Endodermal cell (in vitro differentiated cells): ENCODE measurements around the gene FNDC11. TPM values are rescaled to one million over a fixed set of nuclear protein-coding genes. Genes with fewer than 3 reads are reported as not detected.

Experiments used
- DNase-seq: peaks from one replicate; pipeline ENCODE4 v3.0.0-alpha.2; 2017
- H3K27ac ChIP-seq: 2 replicates; pipeline ENCODE4 v1.5.1; 2013; ENCODE audit warnings: mild to moderate bottlenecking, low read depth, low read length, moderate library complexity
- H3K27me3 ChIP-seq: 2 replicates; pipeline ENCODE4 v1.6.1; 2013; ENCODE audit warnings: mild to moderate bottlenecking, low read length, moderate library complexity; ENCODE audit not compliant: insufficient read depth, control insufficient read depth, poor library complexity, severe bottlenecking
- H3K36me3 ChIP-seq: 2 replicates; pipeline ENCODE4 v1.7.0; 2013; ENCODE audit warnings: mild to moderate bottlenecking, low read length, moderate library complexity; ENCODE audit not compliant: control insufficient read depth, insufficient read depth
- H3K4me1 ChIP-seq: one replicate; pipeline ENCODE4 v1.7.0; 2013; ENCODE audit warnings: low read length; ENCODE audit not compliant: control insufficient read depth, insufficient read depth
- H3K4me3 ChIP-seq: 2 replicates; pipeline ENCODE4 v1.5.1; 2013; ENCODE audit warnings: mild to moderate bottlenecking, low read length, moderate library complexity
- H3K9ac ChIP-seq: 2 replicates; pipeline ENCODE4 v1.6.1; 2013; ENCODE audit warnings: mild to moderate bottlenecking, low read length, moderate library complexity; ENCODE audit not compliant: poor library complexity, severe bottlenecking; ENCODE audit errors: extremely low read depth
- H3K9me3 ChIP-seq: 2 replicates; pipeline ENCODE4 v1.6.1; 2013; ENCODE audit warnings: mild to moderate bottlenecking, low read length, moderate library complexity; ENCODE audit not compliant: control insufficient read depth
- H3K27ac Mint-ChIP-seq: 2 replicates; pipeline ENCODE4 v1.8.0; 2020; ENCODE audit warnings: mixed read lengths
- H3K27me3 Mint-ChIP-seq: 2 replicates; pipeline ENCODE4 v1.8.0; 2021; ENCODE audit warnings: mild to moderate bottlenecking, mixed read lengths; ENCODE audit not compliant: insufficient read depth
- H3K36me3 Mint-ChIP-seq: 2 replicates; pipeline ENCODE4 v1.8.0; 2020; ENCODE audit warnings: low read depth, mixed read lengths
- H3K4me1 Mint-ChIP-seq: 2 replicates; pipeline ENCODE4 v1.8.0; 2020; ENCODE audit warnings: mixed read lengths
- H3K4me3 Mint-ChIP-seq: 2 replicates; pipeline ENCODE4 v1.8.0; 2020; ENCODE audit warnings: mild to moderate bottlenecking, moderate library complexity, mixed read lengths
- H3K9me3 Mint-ChIP-seq: 2 replicates; pipeline ENCODE4 v1.8.0; 2020; ENCODE audit warnings: mild to moderate bottlenecking, mixed read lengths
- WGBS, 2 experiments: methylation state at CpG; one replicate each; pipeline versions ENCODE4 v1.1.5 to v1.1.7; 2013; ENCODE audit warnings: missing lambda C conversion rate in 2 of 2, mixed read lengths in 1 of 2; ENCODE audit not compliant: insufficient coverage in 1 of 2, insufficient read length in 1 of 2; 5-methylcytosine and 5-hydroxymethylcytosine counted together
- total RNA-seq, 2 donors: library from RNA; stranded (reverse); fragmentation: NEBNext Ultra II Directional in 1 of 2; extraction: Animal tissue kit (Norgen Biotek cat#: 25700) in 1 of 2; gene quantifications; 2 replicates in 1 of 2; 3 replicates in 1 of 2; pipeline ENCODE4 v1.2.1, GENCODE V29; 2021
- TF ChIP-seq, protein P1 (sequence below): fragments of 200-600 bp; sonication (generic); conservative IDR thresholded peaks from 2 replicates; pipeline ENCODE4 v1.5.0; 2021; ENCODE audit warnings: antibody characterized with exemption, mild to moderate bottlenecking

FNDC11 gene
- total RNA-seq, 2 donors from 2014 or later, result 1.8 to 2.4 TPM

DNA sequence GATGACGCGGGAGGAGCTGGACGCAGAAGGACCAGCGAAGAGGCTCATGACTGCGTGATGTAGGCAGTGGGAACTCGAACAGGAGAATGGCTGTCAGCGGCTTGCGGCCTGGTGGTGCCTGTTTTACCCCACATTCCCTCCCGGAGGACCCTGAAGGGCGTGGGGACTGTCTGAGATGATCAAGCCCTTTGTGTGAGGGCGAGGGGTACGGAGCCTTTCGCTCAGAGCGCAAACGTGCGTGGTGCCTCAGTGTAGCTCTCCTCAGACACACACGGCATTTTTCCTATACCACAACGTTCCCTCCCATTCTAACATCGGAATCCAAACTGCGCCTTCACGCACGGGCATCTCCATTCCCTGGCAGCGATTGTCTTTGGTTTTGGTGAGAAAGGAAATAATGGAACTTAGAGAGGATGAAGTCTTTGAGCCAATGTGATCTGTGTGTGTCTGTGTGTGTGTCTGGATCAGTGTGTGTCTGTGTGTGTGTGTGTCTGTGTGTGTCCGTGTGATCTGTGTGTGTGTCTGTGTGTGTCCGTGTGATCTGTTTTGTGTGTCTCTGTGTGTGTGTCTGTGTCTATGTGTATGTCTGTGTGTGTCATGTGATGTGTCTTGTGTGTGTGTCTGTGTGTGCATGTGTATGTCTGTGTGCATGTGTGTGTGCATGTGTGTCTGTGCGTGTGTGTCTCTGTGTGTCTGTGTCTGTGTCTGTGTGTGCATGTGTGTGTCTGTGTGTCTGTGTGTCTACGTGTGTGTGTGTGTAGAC is 22.1 kb upstream of the FNDC11 start:
- Mint-ChIP-seq H3K27ac (no peak overlapping the region), H3K9me3 (no peaks in the 10 kb centered on the region), H3K4me1 (no peaks in the 10 kb centered on the region), H3K36me3 (no peaks in the 10 kb centered on the region), H3K27me3 (no peaks in the 10 kb centered on the region), H3K4me3 (no peak overlapping the region)
- Histone ChIP-seq H3K9me3 (no peaks in the 10 kb centered on the region), H3K27me3 (no peaks in the 10 kb centered on the region), H3K4me3 (no peak overlapping the region), H3K36me3 (no peaks in the 10 kb centered on the region), H3K27ac (no peak overlapping the region), H3K4me1 (no peaks in the 10 kb centered on the region), H3K9ac (no peak overlapping the region)
- TF ChIP-seq, protein P1, sequence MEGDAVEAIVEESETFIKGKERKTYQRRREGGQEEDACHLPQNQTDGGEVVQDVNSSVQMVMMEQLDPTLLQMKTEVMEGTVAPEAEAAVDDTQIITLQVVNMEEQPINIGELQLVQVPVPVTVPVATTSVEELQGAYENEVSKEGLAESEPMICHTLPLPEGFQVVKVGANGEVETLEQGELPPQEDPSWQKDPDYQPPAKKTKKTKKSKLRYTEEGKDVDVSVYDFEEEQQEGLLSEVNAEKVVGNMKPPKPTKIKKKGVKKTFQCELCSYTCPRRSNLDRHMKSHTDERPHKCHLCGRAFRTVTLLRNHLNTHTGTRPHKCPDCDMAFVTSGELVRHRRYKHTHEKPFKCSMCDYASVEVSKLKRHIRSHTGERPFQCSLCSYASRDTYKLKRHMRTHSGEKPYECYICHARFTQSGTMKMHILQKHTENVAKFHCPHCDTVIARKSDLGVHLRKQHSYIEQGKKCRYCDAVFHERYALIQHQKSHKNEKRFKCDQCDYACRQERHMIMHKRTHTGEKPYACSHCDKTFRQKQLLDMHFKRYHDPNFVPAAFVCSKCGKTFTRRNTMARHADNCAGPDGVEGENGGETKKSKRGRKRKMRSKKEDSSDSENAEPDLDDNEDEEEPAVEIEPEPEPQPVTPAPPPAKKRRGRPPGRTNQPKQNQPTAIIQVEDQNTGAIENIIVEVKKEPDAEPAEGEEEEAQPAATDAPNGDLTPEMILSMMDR, result no peak
- WGBS, 2 experiments, result 91 to 93% methylated on average over 16 to 27 of the region's 27 CpGs
- peak; percentile 11 for DNase-seq

DNA sequence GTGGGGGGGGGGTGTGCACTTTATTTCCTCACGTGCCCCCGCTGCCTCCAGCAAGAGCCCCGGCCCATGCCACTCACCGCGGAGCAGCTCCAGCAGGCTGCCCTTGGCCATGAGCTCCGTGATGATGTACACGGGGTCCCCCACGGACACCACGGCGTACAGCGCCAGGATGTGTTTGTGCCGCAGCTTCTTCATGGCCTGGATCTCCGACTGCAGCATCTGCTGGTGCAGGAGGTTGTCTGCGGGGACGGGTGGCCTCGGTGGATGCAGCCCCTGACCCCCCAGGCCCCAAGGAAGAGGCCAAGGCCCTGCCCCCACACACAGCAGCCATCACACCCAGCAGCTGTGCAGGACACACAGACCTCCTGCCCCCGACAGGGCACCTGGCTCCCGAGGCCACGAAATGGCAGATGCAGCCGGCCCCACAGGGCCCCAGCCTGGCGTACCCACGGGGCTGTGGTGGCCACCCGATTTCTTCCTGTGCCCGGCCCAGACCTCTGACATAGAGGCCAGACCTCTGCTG is 21.4 kb upstream of the FNDC11 start:
- Histone ChIP-seq H3K4me3 (no peak overlapping the region), H3K27ac (no peak overlapping the region), H3K9ac (no peak overlapping the region), H3K4me1 (no peaks in the 10 kb centered on the region), H3K36me3 (no peaks in the 10 kb centered on the region), H3K9me3 (no peaks in the 10 kb centered on the region), H3K27me3 (no peaks in the 10 kb centered on the region)
- Mint-ChIP-seq H3K27ac (no peak overlapping the region), H3K27me3 (no peaks in the 10 kb centered on the region), H3K9me3 (no peaks in the 10 kb centered on the region), H3K4me3 (no peak overlapping the region), H3K36me3 (no peaks in the 10 kb centered on the region), H3K4me1 (no peaks in the 10 kb centered on the region)
- WGBS, 2 experiments, result 93 to 97% methylated on average over 24 of the region's 24 CpGs
- DNase-seq, result peak; percentile 36
- TF ChIP-seq, protein P1, result no peak

DNA sequence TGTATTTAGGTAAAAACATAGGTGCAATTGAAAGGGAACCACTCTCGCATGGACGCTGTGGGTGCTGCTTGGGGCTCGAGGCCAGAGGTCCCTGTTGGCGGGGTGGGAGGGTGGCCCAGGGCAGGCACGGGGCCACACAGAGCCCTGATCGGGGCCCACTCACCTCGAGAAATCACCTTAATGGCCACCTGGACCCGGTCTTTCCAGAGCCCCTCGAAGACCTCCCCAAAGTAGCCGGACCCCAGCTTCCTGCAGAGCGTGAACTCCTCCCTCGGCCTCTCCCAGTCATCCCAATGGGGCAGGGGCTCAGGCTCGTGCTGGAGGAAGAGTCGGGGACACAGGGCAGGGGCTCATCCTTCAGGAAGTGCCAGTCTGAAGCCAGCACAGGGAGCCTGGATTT is 20.6 kb upstream of the FNDC11 start:
- Histone ChIP-seq H3K9me3 (no peaks in the 10 kb centered on the region), H3K9ac (no peak overlapping the region), H3K4me1 (no peaks in the 10 kb centered on the region), H3K4me3 (no peak overlapping the region), H3K36me3 (no peaks in the 10 kb centered on the region), H3K27ac (no peak overlapping the region), H3K27me3 (no peaks in the 10 kb centered on the region)
- Mint-ChIP-seq H3K27ac (no peak overlapping the region), H3K4me3 (no peak overlapping the region), H3K4me1 (no peaks in the 10 kb centered on the region), H3K9me3 (no peaks in the 10 kb centered on the region), H3K27me3 (no peaks in the 10 kb centered on the region), H3K36me3 (no peaks in the 10 kb centered on the region)
- no peak for DNase-seq
- TF ChIP-seq, protein P1, result no peak
- 91 to 94% methylated on average over 9 to 14 of the region's 14 CpGs for WGBS, 2 experiments
